NCI-H526 treated with DMSO at 0.1 percent for 48 hours (cell line): Measurements from ENCODE around the gene MORN5.
A peak's percentile ranks its signal among the peaks of the same experiment; 100 is the strongest.

ENCODE experiments used
- DNase-seq: peaks from one replicate; lab custom pipeline; 2025; lab: John Stamatoyannopoulos, UW

MORN5 gene

DNA sequence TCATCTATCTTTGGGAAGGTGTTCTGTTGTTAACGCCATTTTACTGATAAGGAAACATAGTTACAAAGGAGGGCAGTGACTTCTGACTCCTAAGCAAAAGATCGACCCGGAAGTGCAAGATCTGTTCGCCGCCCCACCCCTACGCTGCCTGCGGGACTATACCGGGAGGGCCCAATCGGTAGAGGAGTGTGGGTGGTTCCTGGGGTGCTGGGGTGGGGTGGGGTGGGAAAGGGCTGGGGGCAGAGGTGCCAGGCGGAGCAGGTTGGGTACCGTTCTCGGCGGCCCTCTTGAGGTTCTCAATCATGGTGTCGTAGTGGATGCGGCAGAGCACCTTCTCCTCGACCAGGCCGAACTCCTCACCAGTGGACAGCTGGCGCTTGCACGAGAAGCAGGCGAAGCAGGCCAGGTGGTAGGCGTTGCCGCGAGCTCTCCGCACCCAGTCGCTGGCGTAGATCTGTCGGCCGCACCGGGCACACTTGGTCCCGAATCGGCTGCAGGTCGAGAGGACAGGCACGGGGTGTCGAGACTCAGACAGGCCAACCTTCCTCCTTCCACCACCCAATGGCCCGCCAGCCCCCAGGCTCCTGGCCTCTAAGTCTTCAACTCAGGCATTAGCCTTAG lies 57.2 kb downstream of the MORN5 start:
- no peak for DNase-seq

DNA sequence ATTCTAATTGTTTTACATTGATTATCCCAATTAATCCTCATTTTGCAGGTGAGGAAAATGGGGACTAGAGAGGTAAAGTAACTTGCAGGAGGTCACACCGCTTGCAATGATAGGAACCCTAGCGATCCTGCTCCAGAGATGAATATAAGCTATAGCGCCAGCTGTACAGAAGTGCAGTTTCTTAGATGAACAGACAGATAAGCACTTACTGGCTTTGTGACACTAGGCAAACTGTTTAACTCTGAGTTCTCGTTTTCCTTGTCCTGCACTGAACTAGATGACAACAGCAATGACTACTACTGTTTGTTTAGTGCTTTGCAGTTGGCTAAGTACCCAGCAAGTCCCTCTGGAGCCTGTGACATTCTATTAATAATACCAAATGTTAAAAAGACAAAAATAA lies 57.9 kb downstream of the MORN5 start:
- no peak for DNase-seq

DNA sequence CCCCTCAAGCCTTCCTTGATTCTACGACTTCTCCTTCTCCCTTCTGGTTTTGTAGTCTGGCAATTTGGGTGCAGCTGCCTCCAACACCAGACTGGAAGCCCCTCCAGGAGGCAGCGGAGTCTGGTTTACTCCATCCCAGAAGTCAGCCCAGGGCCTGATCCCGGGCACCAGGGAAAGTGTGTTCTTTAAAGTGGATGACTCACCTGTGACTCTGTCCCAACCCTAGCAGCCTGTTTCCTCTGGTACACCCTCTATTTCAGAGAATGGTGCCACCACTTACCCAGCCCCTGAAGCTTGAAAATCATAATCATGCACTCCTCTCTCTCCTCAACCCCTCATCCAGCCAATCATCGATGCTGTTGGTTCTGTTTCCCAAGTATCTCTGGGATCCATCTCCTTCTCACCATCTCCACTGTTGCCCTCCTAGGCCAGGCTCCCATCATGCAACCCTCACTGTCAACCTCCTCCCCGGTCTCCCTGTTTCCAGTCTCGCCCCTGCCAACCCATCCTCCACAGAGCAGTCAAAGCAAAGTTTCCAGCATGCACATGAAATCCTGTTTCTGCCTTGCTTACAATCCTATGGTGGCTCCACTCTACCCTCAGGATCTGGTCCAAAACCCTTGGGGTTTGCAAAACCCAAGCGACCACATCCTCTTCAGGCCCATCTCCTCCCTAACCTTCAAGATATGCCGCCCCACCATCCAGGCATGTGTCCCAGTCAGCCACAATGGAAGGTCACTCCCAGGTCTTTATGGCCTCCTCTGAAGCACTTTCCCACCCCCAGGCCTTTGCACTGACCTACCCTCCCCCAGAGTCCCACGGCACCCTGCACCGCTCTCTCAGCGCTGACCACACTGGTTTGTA lies 58.6 kb downstream of the MORN5 start:
- DNase-seq, result no peak

DNA sequence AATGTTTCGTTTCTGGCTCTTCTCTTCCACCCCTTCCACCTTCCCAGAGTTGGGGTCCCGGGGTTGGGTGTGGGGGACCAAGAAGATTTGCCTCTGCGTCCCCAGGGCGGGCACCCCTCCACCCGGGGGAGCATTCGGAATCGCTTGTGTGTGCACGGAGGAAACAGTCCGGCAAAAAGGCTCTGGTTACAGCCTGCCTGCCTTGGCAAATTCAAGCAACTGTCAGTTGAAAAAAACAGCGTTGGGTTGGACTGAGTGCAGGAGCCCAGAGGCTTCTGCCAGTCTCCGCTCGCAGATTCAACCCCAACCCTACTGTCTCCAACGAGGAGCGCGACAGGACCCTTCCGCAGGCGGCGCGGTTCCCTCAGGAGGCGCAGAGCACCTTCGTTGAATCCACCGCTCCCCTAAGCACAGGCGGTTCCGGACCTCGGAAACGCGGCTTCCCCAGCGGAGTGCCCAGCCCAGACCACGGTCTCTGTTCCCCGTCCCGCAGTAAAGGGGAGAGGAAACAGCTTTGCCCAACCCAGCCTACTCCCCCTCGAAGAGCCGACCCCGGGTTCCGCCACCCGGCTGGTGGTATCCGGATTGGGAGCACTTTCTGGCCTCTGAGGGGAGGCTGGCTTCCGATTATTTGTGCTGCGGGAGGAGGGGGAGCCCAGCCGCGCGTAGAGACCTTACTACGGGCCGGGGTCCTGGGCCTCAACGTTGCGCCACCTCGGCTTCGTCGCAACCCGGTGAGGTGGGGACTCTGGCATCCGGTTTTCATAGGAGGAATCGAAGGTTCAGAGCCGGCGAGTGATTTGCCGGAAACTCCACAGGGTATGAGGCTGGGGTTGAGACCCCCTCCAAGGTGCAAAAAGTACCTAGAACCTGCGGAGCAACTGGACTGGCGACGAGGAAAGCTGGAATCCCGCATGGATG lies 59.5 kb downstream of the MORN5 start:
- no peak for DNase-seq

DNA sequence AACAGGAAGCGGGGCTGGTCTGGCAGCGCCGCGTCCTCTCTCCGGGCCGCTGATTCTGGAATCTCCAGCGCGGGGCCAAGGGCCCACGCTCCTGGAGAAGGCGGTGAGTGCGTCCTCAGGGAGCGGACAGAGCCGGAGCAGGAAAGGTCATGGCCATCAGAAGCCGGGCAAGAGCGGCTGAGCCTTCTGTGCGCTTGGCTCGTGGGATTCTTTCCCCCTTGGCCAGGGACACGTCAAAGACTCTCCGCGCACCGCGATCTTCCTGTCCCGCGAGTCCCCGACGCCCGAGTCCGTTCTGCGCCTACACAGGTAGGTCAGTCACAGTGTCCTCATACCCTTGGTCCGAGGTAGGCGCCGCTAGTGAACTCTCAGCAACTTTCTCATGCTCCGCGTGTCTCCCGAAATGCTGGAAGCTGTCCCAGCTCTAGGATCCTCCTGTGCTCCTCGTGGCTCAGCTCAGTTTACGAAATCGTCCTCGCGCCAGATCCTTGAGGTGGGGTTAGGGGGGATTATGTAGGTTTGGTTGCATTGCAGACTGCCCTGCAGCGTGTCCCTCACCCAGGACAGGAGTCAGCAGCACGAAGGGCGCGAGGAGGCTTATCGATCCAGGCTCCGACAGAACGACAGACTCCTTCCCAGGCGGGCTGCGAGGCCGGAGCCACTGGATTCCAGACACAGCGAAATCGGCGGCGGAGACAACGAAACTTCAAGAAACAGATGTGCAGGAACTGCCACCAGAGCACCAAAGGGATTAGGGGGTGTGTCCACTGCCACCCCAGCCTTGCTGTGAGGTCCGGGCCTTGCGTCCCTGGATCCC lies 60.4 kb downstream of the MORN5 start:
- no peak for DNase-seq

DNA sequence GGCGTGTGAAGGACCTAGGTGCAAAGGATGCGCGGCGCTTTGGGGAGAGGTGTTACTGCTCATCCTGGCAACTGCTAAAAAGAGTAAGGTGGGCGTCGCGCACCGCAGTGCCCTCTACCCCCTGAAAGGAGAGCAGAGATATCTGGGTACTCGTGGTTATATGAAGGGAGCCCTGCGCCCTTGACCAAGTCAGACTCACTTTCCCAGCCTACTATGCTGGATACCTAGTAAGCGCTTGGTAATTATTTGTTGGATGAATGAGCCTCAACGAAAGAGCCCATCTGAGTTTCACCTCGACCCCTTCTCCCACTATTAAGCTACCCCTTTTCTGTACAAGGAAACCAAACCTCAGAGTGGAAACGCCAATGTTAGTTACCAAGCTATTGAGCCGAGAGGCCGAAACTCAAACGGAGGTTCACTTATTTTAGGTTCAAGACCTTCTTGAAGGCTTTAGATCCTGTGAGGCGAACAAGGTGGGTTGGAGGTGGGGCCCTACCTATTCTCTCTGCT lies 61.0 kb downstream of the MORN5 start:
- no peak for DNase-seq

DNA sequence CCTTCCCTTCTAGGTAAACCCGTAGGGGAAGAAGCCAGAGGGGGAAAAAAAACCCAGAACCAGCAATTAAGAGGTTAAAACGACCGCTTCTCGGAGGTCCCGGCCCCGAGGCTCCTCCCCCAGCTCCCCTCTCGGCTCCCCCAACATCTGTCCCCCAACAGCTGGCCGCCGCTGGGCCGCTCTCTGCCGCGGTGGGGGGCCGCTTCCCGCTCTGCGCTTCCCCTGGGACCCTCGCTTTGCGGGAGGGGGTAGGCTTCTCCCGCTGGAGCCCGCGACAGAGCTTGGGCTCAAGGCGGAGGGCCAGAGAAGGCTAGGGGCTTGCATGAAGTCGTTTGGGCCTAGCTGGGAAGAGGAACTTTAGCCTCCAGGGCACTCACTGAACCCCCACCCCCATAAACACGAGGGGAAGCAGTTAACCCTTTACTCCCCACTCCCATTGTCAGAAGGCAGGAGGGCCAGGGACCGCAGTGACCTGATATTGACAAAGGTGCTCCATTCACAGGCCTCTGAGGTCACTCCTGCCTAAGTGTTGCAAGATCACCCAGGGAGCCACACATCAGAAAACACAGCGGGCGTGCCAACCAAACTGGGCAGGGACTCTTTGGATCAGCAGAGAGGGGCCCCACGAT lies 61.6 kb downstream of the MORN5 start:
- no peak for DNase-seq

DNA sequence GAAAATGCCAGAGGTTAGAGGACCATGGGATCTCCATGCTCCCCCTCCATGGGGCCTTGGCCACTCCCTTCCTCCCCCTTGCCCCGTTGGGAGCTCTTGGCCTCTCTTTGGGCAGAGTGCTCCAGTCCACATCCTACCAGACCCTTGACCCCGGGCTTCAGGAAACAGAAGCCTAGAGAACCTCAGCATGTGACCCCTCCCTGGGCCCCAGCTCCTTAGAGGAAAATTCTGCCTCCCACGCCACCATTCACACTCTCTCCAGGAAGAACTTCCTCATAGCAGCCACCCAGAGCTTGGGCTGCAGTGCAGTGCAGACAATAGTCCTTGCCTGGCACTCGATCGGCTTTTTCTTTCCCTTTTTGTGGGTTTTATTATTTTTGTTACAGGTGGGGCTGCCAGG lies 63.1 kb downstream of the MORN5 start:
- no peak for DNase-seq

DNA sequence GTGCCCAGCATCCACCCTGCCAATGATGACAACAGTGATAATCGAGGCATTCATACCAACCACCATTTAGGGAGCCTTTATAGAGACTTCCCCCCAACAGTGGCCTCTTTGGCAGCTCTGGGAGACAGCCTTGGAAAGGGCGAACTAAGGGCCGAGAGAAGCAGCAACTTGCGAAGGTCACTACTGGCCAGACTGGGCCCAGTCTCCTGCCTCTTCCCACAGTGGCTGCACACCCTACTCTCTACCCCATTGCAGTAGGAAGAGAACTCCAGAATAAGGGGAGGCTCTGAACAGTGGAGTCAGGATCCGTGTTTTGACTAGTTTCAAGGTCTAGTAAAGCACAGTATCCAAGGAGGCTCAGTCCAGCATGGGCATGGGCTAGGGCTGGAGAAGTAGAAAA lies 63.7 kb downstream of the MORN5 start:
- DNase-seq, result no peak

DNA sequence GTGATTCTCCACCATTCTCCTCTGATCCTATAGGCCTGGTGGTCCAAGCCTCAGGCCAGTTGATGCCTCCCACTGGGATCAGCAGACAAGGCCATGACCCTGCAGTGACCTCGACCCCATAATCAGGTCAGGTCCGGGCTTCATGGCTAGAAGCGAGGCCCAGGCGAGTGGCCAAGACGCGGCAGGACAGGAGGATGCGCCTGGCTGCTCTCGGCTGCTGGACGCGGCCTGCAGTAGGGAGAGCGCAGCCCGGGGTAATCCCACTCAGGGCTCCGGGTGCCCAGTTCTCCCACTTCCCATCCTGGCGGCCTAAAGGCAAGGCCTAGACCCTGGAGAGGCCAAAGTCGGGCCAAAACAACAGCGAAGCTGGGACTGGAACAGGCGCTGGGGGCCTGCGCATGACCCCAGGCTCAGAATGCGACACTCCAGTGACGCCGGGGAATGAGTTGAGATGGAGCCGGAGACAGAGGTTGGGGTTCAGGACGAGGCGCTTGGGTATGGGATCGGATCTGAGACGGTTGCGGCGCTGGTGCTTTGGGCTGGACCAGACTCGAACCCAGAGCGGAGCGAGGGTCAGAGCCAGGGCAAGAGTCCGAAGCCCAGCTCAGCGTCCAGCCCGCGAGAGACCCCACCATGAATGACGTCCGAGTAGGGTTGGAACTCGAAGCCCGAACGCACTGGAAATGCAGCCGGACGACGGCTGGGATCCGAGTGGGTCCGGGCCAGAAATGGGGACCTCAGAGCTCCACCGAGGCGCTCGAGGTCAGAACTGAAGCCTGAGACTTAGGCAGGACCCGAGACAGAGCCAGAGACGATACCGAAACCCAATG lies 65.8 kb downstream of the MORN5 start:
- no peak for DNase-seq

DNA sequence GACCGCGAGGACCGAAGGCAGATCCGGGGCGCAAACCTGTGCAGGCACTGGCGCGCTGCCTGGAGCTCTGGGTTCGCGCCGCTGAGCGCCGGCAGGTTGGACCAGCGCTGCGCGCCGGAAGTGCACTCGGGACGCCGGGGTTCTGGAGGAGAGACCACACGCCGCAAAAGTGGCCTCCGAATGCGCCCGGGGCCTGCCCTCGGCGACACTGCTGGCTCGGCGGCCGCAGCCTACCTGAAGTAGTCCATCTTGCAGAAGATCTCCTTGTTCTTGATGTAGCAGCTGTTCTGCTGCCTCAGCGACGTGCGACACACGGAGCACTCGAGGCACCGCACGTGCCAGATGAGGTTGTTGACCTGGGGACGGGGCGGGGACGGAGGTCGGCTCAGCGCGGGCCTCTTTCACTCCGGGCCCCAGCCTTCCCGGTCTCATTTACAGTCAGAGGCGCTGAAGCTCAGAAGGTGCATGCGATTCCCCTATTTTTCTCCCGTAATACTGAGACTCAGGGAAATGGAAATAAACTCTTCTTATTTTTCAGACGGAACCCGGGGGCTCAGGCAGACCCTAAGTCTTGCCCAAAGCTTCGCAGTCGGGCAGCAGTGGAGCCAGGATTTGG lies 66.5 kb downstream of the MORN5 start:
- no peak for DNase-seq

DNA sequence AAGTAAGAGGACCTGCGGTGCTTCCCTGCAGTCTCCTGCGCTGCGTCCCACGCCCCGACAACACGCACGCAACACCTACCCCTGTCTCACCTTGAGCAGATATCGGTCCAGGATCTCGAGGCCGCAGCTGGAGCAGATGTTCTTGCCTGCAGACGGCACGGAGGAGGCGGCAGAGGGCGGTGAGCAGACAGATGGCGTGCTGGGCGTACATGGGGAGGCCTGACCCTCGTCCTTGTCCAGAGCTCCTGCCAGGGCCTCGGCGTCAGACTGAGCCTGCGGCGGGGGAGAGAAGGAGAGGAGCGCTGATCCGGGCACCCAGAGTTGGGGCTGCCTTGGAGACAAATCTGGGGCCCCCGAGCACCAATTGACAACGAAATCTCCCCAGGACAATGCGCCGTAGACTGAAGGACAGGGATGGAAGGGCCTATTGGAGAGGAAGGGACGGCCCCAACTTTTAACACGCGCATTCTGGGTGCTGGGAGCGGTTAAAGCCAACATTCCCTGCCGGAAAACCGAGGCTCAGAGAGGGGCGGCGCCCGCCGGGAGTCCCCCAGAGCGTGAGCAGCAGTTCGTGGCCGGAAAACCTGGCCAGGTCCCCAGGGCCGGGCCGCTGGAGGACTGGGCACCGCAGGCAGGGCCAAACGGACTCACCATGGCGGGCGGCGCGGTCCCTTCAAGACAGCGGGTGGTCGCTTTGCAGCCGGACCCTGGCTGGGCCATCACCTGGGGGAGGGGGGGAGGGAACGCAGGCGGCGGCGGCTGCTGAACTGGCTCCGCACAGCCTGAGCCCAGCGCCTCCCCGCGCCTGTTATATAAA lies 67.3 kb downstream of the MORN5 start:
- no peak for DNase-seq

DNA sequence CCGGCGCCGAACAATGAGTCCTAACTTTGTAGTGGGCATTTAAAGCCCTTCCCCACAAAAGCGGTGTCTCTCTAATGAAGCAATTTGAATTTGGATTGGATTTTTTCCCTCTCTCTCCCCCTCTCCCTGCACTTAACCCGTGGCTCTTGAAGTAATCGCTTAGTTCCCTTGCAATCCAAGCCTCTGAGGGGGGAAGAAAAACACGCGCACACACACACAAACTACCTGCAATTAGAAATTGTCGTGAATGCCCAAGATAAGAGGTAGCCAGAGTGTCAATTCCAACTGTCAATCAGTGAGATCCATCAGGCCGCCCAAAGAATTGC lies 67.8 kb downstream of the MORN5 start:
- no peak for DNase-seq

DNA sequence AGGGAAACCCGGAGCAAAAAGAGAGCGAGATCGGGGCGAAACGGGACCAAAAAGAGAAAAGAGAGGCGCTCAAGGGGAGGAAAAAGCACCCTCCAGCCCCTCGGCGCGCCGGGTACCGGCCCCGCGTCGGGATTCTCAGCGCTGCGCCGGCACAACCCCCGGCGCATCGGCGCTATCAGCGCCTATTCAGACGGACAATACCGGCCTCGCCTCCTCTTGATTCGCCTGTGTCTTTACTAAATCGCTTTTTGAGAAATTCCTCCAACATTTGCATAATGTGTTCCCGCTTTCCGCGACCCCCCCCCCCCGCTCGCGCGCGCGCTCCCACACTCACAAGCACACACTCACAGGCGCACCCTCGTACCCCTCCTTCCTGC lies 68.5 kb downstream of the MORN5 start:
- DNase-seq, result no peak

DNA sequence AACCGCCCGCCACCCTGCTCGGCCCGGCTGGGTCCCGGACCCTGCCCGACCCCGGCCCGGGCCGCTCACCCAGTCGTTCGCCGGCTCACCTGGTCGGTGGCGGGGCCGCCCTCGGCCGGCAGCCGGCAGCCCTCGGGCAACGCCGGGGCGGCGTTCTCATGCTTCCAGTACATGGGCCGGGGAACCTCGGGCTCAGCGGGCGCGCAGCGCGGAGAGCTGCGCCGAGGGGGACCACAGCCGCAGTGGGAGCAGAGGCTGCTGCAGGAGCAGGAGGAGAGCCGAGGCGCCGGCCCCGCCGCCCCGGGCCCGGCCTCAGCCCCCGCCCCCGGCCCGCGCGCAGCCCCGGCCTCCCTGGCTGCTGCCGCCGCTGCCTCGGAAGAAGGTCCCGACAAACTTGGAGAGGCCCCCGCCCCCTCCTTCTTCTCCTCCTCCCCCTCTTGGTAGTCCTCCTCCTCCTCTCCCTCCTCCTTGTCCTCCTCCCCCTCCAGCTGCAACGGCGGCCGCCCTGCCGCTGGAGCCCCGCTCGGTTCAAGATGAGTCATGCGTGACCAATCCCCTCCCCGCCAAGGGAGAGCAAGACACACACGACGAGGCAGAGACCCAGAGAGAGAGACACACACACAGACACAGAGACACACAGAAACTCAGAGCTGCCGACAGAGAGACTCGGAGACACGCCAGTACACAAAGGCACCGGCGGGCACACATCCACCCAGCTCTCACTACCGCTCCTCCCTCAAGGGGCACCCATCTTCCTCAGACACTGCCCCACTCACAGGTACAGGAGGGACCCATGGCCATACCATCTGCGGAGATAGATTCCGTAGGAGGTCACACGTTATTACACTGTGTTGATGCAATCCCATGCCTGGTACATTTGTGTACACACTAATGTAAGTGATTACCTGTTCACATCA lies 69.1 kb downstream of the MORN5 start, which contains the start of gene LHX6:
Gene LHX6, minus strand, starts transcription at position 390 of the 917 bp plus-strand sequence. Its CDS starts 217 bp downstream, at position 173.
- no peak for DNase-seq

DNA sequence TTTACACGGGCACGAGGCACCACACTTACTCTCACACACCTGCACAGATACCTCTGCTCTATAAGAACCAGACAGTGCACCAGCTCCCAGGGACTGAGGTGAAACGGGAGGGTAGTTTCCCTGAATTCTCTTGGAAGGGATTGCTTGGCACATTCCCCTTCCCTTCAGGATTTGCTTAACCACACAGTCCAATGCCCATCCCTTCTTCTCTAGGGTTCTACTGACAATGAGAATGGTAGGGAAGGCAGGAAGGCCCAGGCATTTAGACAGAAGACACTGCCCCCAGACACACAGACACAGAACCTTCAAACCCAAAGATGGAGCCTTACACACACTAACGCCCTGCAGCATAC lies 69.8 kb downstream of the MORN5 start:
- DNase-seq, result peak; percentile 25

DNA sequence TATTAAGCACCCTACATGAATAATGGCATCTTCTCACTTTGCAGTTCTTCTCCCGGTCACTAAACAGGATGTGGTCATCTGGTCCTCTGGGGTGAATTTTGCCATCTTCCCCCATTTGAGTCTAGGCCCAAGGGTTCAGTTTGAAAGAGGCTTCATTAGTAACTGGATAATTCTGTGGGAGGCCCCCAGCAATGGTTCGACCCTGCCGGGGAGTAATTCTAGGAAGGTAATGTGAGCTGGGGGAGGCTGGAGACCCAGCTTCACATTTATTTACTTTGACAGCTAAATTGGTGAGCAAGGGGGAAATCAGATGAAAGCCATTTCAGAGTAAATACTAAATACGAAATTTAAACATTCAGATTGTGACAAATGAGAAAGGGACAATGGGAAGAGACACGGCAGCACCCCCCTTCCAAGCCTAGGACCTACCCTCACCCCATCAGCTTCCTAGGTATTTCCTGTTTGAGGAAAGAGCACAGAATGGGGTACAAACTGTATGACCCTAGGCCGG lies 73.1 kb downstream of the MORN5 start:
- DNase-seq, result no peak
